H9 (cell line): Measurements from ENCODE around the gene MAP3K9. TPM values are rescaled to one million over a fixed set of nuclear protein-coding genes. Genes with fewer than 3 reads are reported as not detected.

Source experiments
- DNase-seq: peaks from one replicate; pipeline ENCODE4 v3.0.0-alpha.2; 2017
- H2AFZ ChIP-seq: one replicate; pipeline ENCODE4 v1.6.1; 2013; ENCODE audit warnings: mild to moderate bottlenecking, low read length, control low read depth, moderate library complexity
- H2AK5ac ChIP-seq: 2 replicates; pipeline ENCODE4 v1.6.1; 2013; ENCODE audit warnings: low read length, control low read depth, mixed read lengths; ENCODE audit not compliant: insufficient read length
- H2BK120ac ChIP-seq: one replicate; pipeline ENCODE4 v1.6.1; 2013; ENCODE audit warnings: low read depth, mild to moderate bottlenecking, low read length, control low read depth, inconsistent platforms; ENCODE audit not compliant: poor library complexity, severe bottlenecking
- H2BK12ac ChIP-seq: 2 replicates; pipeline ENCODE4 v1.6.1; 2013; ENCODE audit warnings: low read length, control low read depth, mixed read lengths, low read depth; ENCODE audit not compliant: insufficient read length
- H2BK15ac ChIP-seq: 2 replicates; pipeline ENCODE4 v1.6.1; 2013; ENCODE audit warnings: low read depth, low read length, control low read depth
- H2BK20ac ChIP-seq: one replicate; pipeline ENCODE4 v1.6.1; 2013; ENCODE audit warnings: low read depth, mild to moderate bottlenecking, low read length, control low read depth, inconsistent platforms; ENCODE audit not compliant: poor library complexity, severe bottlenecking
- H2BK5ac ChIP-seq: 2 replicates; pipeline ENCODE4 v1.6.1; 2013; ENCODE audit warnings: low read length, control low read depth, mixed read lengths; ENCODE audit not compliant: insufficient read length
- H3K14ac ChIP-seq: 2 replicates; pipeline ENCODE4 v1.6.1; 2013; ENCODE audit warnings: low read length, control low read depth; ENCODE audit not compliant: insufficient read depth
- H3K18ac ChIP-seq: 2 replicates; pipeline ENCODE4 v1.6.1; 2013; ENCODE audit warnings: low read depth, mild to moderate bottlenecking, mixed read lengths, low read length, control low read depth; ENCODE audit not compliant: insufficient read length
- H3K23ac ChIP-seq: 2 replicates; pipeline ENCODE4 v1.6.1; 2013; ENCODE audit warnings: low read length, control low read depth, mixed read lengths, low read depth; ENCODE audit not compliant: insufficient read length
- H3K23me2 ChIP-seq: 2 replicates; pipeline ENCODE4 v1.6.1; 2013; ENCODE audit warnings: low read depth, mild to moderate bottlenecking, mixed read lengths, low read length, control low read depth; ENCODE audit not compliant: insufficient read length, poor library complexity, severe bottlenecking
- H3K27ac ChIP-seq: 2 replicates; pipeline ENCODE4 v1.5.1; 2013; ENCODE audit warnings: low read length, control low read depth, mixed read lengths, low read depth; ENCODE audit not compliant: insufficient read length
- H3K27me3 ChIP-seq: 2 replicates; pipeline ENCODE4 v1.6.1; 2013; ENCODE audit warnings: low read length, control low read depth, inconsistent platforms; ENCODE audit not compliant: insufficient read depth
- H3K4ac ChIP-seq: 2 replicates; pipeline ENCODE4 v1.6.1; 2013; ENCODE audit warnings: low read depth, mild to moderate bottlenecking, control low read depth, inconsistent platforms, low read length, moderate library complexity
- H3K4me1 ChIP-seq: 2 replicates; pipeline ENCODE4 v1.6.1; 2013; ENCODE audit warnings: low read length, control low read depth, inconsistent platforms; ENCODE audit not compliant: insufficient read depth
- H3K4me2 ChIP-seq: 2 replicates; pipeline ENCODE4 v1.6.1; 2013; ENCODE audit warnings: low read length, control low read depth, mixed read lengths; ENCODE audit not compliant: insufficient read length, insufficient read depth
- H3K56ac ChIP-seq: 2 replicates; pipeline ENCODE4 v1.6.1; 2013; ENCODE audit warnings: low read depth, mild to moderate bottlenecking, mixed read lengths, low read length, control low read depth; ENCODE audit not compliant: insufficient read length
- H3K79me1 ChIP-seq: 2 replicates; pipeline ENCODE4 v1.6.1; 2013; ENCODE audit warnings: low read depth, mild to moderate bottlenecking, moderate library complexity, low read length, control low read depth, inconsistent platforms; ENCODE audit not compliant: insufficient read depth, poor library complexity, severe bottlenecking
- H3K79me2 ChIP-seq: 2 replicates; pipeline ENCODE4 v1.6.1; 2013; ENCODE audit warnings: low read length, control low read depth, inconsistent platforms; ENCODE audit not compliant: insufficient read depth
- H3K9ac ChIP-seq: 2 replicates; pipeline ENCODE4 v1.6.1; 2013; ENCODE audit warnings: low read length, control low read depth, mixed read lengths; ENCODE audit not compliant: insufficient read length; ENCODE audit errors: extremely low read depth
- H3K9me3 ChIP-seq: one replicate; pipeline ENCODE4 v1.6.1; 2013; ENCODE audit warnings: low read depth, low read length, inconsistent platforms; ENCODE audit not compliant: control insufficient read depth
- H3T11ph ChIP-seq: one replicate; pipeline ENCODE4 v1.6.1; 2013; ENCODE audit warnings: mild to moderate bottlenecking, low read length, control low read depth, inconsistent platforms
- H4K20me1 ChIP-seq: one replicate; pipeline ENCODE4 v1.6.1; 2013; ENCODE audit not compliant: control insufficient read depth, insufficient read length, insufficient read depth
- H4K5ac ChIP-seq: 2 replicates; pipeline ENCODE4 v1.6.1; 2013; ENCODE audit warnings: low read depth, mild to moderate bottlenecking, mixed read lengths, low read length, control low read depth; ENCODE audit not compliant: insufficient read length
- H4K8ac ChIP-seq: replicated peaks from 2 replicates; pipeline ENCODE4 v1.6.1; 2013; ENCODE audit warnings: low read length, control low read depth, mixed read lengths, low read depth; ENCODE audit not compliant: insufficient read length
- H4K91ac ChIP-seq: 2 replicates; pipeline ENCODE4 v1.6.1; 2013; ENCODE audit warnings: low read depth, mild to moderate bottlenecking, moderate library complexity, mixed read lengths, low read length, control low read depth; ENCODE audit not compliant: insufficient read length
- H3K27ac Mint-ChIP-seq, 3 experiments: 2 replicates in 2 of 3; 3 replicates in 1 of 3; pipeline ENCODE4 v1.8.0; 2020 to 2021; ENCODE audit warnings: mixed read lengths in 3 of 3, mild to moderate bottlenecking in 1 of 3, moderate library complexity in 1 of 3
- H3K27me3 Mint-ChIP-seq: 2 replicates; pipeline ENCODE4 v1.8.0; 2021; ENCODE audit warnings: low read depth, mild to moderate bottlenecking, moderate library complexity, mixed read lengths
- H3K36me3 Mint-ChIP-seq, 3 experiments: 2 replicates in 2 of 3; 3 replicates in 1 of 3; pipeline ENCODE4 v1.8.0; 2020 to 2021; ENCODE audit warnings: low read depth in 3 of 3, mixed read lengths in 3 of 3; ENCODE audit not compliant: insufficient read depth in 1 of 3
- H3K4me1 Mint-ChIP-seq, 2 experiments: 2 replicates each; pipeline ENCODE4 v1.8.0; 2020; ENCODE audit warnings: mixed read lengths in 2 of 2
- H3K4me3 Mint-ChIP-seq, 2 experiments: 2 replicates in 1 of 2; 3 replicates in 1 of 2; pipeline ENCODE4 v1.8.0; 2020 to 2021; ENCODE audit warnings: mild to moderate bottlenecking in 2 of 2, mixed read lengths in 2 of 2, moderate library complexity in 1 of 2
- H3K9me3 Mint-ChIP-seq, 2 experiments: 2 replicates in 1 of 2; 3 replicates in 1 of 2; pipeline ENCODE4 v1.8.0; 2020; ENCODE audit warnings: mild to moderate bottlenecking in 2 of 2, mixed read lengths in 2 of 2, moderate library complexity in 1 of 2
- CTCF ChIP-seq: fragments of 200-600 bp; sonication (generic); conservative IDR thresholded peaks from 3 replicates; pipeline ENCODE4 v1.8.0; 2021; ENCODE audit warnings: antibody characterized with exemption, mild to moderate bottlenecking
- WGBS: extraction: QIAGEN DNeasy Blood & Tissue Kit; methylation state at CpG from one replicate; pipeline ENCODE4 v1.1.7; 2013; ENCODE audit warnings: missing lambda C conversion rate, low lambda C conversion rate, mixed read lengths; ENCODE audit not compliant: insufficient read length; ENCODE audit errors: extremely low coverage; 5-methylcytosine and 5-hydroxymethylcytosine counted together
- total RNA-seq: library from RNA; stranded (reverse); gene quantifications from 2 replicates; pipeline ENCODE4 v1.2.1, GENCODE V29; 2021

MAP3K9 gene
- total RNA-seq, 1 experiment from 2014 or later, result 20.0 TPM

GRCh38 chr14:70847406-70848090 is 38.2 kb upstream of the MAP3K9 start:
- Mint-ChIP-seq H3K27ac (no peak overlapping the region), H3K27me3 (no peaks in the 10 kb centered on the region), H3K4me1 (0 out of 4 replicates have a peak, but pooled peaks cover 0 to under 1% of the 10 kb centered on the region in 2 experiments), H3K36me3 (no peaks in the 10 kb centered on the region), H3K4me3 (no peak overlapping the region), H3K9me3 (no peaks in the 10 kb centered on the region)
- Histone ChIP-seq H3K18ac (no peak overlapping the region), H3K79me1 (no peaks in the 10 kb centered on the region), H3K4ac (no peak overlapping the region), H3K23ac (no peak overlapping the region), H3K9ac (no peak overlapping the region), H3K23me2 (no peaks in the 10 kb centered on the region), H2BK12ac (no peak overlapping the region), H2BK120ac (no peak overlapping the region), H4K5ac (no peak overlapping the region), H3K56ac (no peak overlapping the region), H3T11ph (no peak overlapping the region), H4K91ac (no peak overlapping the region), H2BK15ac (no peak overlapping the region), H3K27ac (no peak overlapping the region), H2BK5ac (no peak overlapping the region), H4K8ac (no peak overlapping the region), H3K14ac (no peak overlapping the region), H4K20me1 (no peaks in the 10 kb centered on the region), H3K79me2 (no peaks in the 10 kb centered on the region), H3K4me1 (no peaks in the 10 kb centered on the region), H2BK20ac (no peak overlapping the region), H3K9me3 (no peaks in the 10 kb centered on the region), H3K4me2 (no peak overlapping the region), H2AFZ (no peak overlapping the region), H2AK5ac (no peak overlapping the region), H3K27me3 (no peaks in the 10 kb centered on the region)
- no peak for DNase-seq
- WGBS, result no CpG with 5 or more reads among the region's 3 CpGs
- TF ChIP-seq CTCF, result no peak
